ENCODE measurements around the gene SDR9C7.

DNA sequence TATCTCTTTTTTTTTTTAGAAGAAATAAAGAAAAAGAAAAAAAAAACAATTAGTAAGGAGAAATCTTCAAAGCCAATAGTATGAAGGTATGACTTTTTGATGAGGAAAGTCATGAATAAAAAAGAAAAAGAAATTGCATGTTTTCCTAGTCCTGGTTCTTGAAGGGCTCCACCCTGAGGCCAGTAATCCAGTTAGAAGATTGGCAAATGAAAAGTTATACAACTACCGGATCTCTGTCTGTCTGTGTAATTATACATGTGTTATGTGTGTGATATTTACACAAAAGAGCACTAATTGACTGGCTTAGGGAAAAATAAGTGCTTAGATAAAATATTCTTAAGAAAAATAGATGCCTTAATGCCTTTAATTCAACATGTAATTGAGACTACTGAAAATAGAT is 28.4 kb downstream of the SDR9C7 start:
- TF ChIP-seq, protein P1, sequence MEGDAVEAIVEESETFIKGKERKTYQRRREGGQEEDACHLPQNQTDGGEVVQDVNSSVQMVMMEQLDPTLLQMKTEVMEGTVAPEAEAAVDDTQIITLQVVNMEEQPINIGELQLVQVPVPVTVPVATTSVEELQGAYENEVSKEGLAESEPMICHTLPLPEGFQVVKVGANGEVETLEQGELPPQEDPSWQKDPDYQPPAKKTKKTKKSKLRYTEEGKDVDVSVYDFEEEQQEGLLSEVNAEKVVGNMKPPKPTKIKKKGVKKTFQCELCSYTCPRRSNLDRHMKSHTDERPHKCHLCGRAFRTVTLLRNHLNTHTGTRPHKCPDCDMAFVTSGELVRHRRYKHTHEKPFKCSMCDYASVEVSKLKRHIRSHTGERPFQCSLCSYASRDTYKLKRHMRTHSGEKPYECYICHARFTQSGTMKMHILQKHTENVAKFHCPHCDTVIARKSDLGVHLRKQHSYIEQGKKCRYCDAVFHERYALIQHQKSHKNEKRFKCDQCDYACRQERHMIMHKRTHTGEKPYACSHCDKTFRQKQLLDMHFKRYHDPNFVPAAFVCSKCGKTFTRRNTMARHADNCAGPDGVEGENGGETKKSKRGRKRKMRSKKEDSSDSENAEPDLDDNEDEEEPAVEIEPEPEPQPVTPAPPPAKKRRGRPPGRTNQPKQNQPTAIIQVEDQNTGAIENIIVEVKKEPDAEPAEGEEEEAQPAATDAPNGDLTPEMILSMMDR (IDR thresholded peaks at IDR 0.05), result no peak
- TF ChIP-seq EP300 (IDR thresholded peaks at IDR 0.05), result no peak
